ENCODE measurements around the gene KRTAP13-1.

KRTAP13-1 gene

GRCh38 chr21:30395731-30396130 is at the start of gene KRTAP13-1:
TSS of gene KRTAP13-1 (plus strand) at chr21:30396031. CDS start at chr21:30396087, 56 bp downstream.
- TF ChIP-seq CTCF (IDR thresholded peaks at IDR 0.05; ENCODE audit: low read depth, low read length), result no peak
- DNase-seq (ENCODE audit: extremely low read depth, low read depth), result no peak

GRCh38 chr21:30348506-30348905 is 47.3 kb upstream of the KRTAP13-1 start, which contains the start of gene KRTAP23-1:
TSS of gene KRTAP23-1 (minus strand) at chr21:30348606. CDS start at chr21:30348606, 0 bp downstream.
- TF ChIP-seq CTCF (IDR thresholded peaks at IDR 0.05; ENCODE audit: low read depth, low read length), result no peak
- DNase-seq (ENCODE audit: extremely low read depth, low read depth), result no peak

GRCh38 chr21:30349572-30349971 is 46.3 kb upstream of the KRTAP13-1 start:
- no peak for TF ChIP-seq CTCF (IDR thresholded peaks at IDR 0.05; ENCODE audit: low read depth, low read length)
- DNase-seq (ENCODE audit: extremely low read depth, low read depth), result no peak

- DNase-seq (ENCODE audit: extremely low read depth, low read depth), result no peak
- TF ChIP-seq CTCF (IDR thresholded peaks at IDR 0.05; ENCODE audit: low read depth, low read length), result no peak
Observed at GRCh38 chr21:30351534-30351933, 44.3 kb upstream of the KRTAP13-1 start.

GRCh38 chr21:30354308-30355005 is 41.4 kb upstream of the KRTAP13-1 start:
- no peak for DNase-seq (ENCODE audit: extremely low read depth, low read depth)
- no peak for TF ChIP-seq CTCF (IDR thresholded peaks at IDR 0.05; ENCODE audit: low read depth, low read length)

- TF ChIP-seq CTCF (IDR thresholded peaks at IDR 0.05; ENCODE audit: low read depth, low read length), result no peak
- no peak for DNase-seq (ENCODE audit: extremely low read depth, low read depth)
Observed at GRCh38 chr21:30355906-30356305, 39.9 kb upstream of the KRTAP13-1 start.

- no peak for TF ChIP-seq CTCF (IDR thresholded peaks at IDR 0.05; ENCODE audit: low read depth, low read length)
- no peak for DNase-seq (ENCODE audit: extremely low read depth, low read depth)
Observed at GRCh38 chr21:30372139-30372770, 23.6 kb upstream of the KRTAP13-1 start, which contains the start of gene KRTAP13-2. TSS of gene KRTAP13-2 (minus strand) at chr21:30372271. CDS start at chr21:30372213, 58 bp downstream.
